ENCODE results near the gene REXO5. TPM values are rescaled to one million over a fixed set of nuclear protein-coding genes. Genes with fewer than 3 reads are reported as not detected.

REXO5 gene
- total and polyA plus RNA-seq, 10 of the 15 experiments (the other 5 are each of a cell fraction or from before 2014, with no cell fraction given), result 3.8 to 15.5 (median 10.1) TPM

DNA sequence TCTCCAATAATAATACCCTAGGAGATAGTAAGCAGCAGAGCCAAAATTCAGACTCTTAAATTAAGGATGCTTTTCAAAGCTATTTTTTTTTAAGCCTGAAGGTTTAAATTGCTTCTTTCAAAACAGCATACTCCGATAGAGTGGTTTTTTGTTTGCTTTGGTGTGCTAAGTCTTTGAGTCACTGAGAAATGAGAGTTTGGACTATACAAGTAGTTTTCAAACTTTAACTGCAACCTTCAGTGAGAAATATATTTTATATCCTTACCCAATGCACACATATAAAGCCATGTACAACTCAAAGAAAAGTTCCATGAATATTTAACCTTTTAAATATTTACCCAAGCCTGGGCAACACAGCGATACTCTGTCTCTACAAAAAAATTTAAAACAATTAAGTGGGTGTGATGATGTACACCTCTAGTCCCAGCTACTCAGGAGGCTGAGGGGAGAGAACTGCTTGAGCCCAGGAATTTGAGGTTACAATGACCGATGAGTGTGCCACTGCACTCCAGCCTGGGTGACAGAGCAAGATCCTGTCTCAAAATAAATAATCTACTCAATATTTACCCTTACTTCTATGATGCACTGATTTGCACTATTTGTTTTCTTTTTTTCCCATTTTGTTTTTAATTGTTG is 74.7 kb downstream of the REXO5 start:
- ChIA-PET SMC1A (ENCODE audit: uncharacterized antibody, unreplicated experiment) (interaction anchor here (0.6 to 2.7 kb wide), 4 partner anchors 19 to 205 kb away, joined by 3 to 8 read pairs (median 6); partner anchors contain the start of gene DCUN1D3), RAD21 (ENCODE audit: unreplicated experiment) (interaction anchor here (0.8 kb wide), 1 partner anchor 118 kb away, joined by 3 read pairs; no protein-coding TSS in a partner anchor), CTCF (no interaction called here), POLR2A (interaction anchor here (0.9 kb wide), 1 partner anchor 18 kb away, joined by 4 read pairs; no protein-coding TSS in a partner anchor)
- TF ChIP-seq NFYB (IDR thresholded peaks at IDR 0.05; ENCODE audit: insufficient read depth, low read depth, low read length) (no peak), TCF12 (IDR thresholded peaks at IDR 0.05; ENCODE audit: low read depth, low read length) (no peak), IRF4 (IDR thresholded peaks at IDR 0.05; ENCODE audit: low read depth, low read length) (no peak), FOXK2 (IDR thresholded peaks at IDR 0.05) (no peak), SP1 (IDR thresholded peaks at IDR 0.05; ENCODE audit: low read depth, low read length) (no peak), PML (IDR thresholded peaks at IDR 0.05; ENCODE audit: low read length) (no peak), JUND (IDR thresholded peaks at IDR 0.05; ENCODE audit: low read depth, low read length) (no peak), MEF2B (IDR thresholded peaks at IDR 0.05; ENCODE audit: partially characterized antibody, poor library complexity, severe bottlenecking) (no peak), KDM1A (IDR thresholded peaks at IDR 0.05; ENCODE audit: borderline replicate concordance) (no peak)
- TF ChIP-seq, protein P1, sequence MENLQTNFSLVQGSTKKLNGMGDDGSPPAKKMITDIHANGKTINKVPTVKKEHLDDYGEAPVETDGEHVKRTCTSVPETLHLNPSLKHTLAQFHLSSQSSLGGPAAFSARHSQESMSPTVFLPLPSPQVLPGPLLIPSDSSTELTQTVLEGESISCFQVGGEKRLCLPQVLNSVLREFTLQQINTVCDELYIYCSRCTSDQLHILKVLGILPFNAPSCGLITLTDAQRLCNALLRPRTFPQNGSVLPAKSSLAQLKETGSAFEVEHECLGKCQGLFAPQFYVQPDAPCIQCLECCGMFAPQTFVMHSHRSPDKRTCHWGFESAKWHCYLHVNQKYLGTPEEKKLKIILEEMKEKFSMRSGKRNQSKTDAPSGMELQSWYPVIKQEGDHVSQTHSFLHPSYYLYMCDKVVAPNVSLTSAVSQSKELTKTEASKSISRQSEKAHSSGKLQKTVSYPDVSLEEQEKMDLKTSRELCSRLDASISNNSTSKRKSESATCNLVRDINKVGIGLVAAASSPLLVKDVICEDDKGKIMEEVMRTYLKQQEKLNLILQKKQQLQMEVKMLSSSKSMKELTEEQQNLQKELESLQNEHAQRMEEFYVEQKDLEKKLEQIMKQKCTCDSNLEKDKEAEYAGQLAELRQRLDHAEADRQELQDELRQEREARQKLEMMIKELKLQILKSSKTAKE (IDR thresholded peaks at IDR 0.05; ENCODE audit: low read depth, poor library complexity, severe bottlenecking), result no peak
- DNase-seq (ENCODE audit: low read depth, low spot score), result no peak
- no peaks in the 10 kb centered on the region for H3K36me3 ChIP-seq (ENCODE audit: control insufficient read depth in 2 of 2, insufficient read depth in 2 of 2, low read length in 1 of 2)
- no peak overlapping the region for H2AFZ ChIP-seq (ENCODE audit: control insufficient read depth, low read depth, low read length)
- H3K9me3 ChIP-seq (replicated peaks; ENCODE audit: control insufficient read depth, insufficient read depth, low read length), result no peaks in the 10 kb centered on the region
- H3K9ac ChIP-seq (ENCODE audit: control insufficient read depth, insufficient read depth, low read length), result no peak overlapping the region
- in situ Hi-C loops (cut with MboI) (no loop called here), intact Hi-C loops (cut with micrococcal nuclease; ENCODE audit: unreplicated experiment) (no loop called here)
- H3K4me1 ChIP-seq (ENCODE audit: control insufficient read depth, insufficient read depth, low read length), result peaks cover 22% of the 10 kb centered on the region
- no peak for ATAC-seq
- peaks cover 13% of the 10 kb centered on the region for H3K79me2 ChIP-seq (ENCODE audit: control insufficient read depth, insufficient read depth, low read length)
- FAIRE-seq, result no peak
- BruUV-seq (replicated peaks), result no TSS peak
- no peak overlapping the region for H3K4me3 ChIP-seq
- H3K27me3 ChIP-seq (replicated peaks in 1 of 2; ENCODE audit: control insufficient read depth in 2 of 2, insufficient read depth in 2 of 2, low read length in 1 of 2), result no peaks in the 10 kb centered on the region
- WGBS (ENCODE audit: insufficient coverage, insufficient replicate concordance, low lambda C conversion rate, missing lambda C conversion rate), result 97% methylated on average over 3 of the region's 3 CpGs
- no peaks in the 10 kb centered on the region for H4K20me1 ChIP-seq (ENCODE audit: control insufficient read depth, insufficient read depth)
- H3K4me2 ChIP-seq (ENCODE audit: control insufficient read depth, insufficient read depth), result no peak overlapping the region
- no peak overlapping the region for H3K27ac ChIP-seq (ENCODE audit: control insufficient read depth, insufficient read depth)
